Nucleus accumbens (tissue), 56 donors: ENCODE results near the gene CDKL2.
A peak's percentile ranks its signal among the peaks of the same experiment; 100 is the strongest.
"Not testable (repeated sequence)": the region's sequence is repeated elsewhere in the genome, so short reads cannot be mapped to it uniquely, and the experiment has no call there.

ENCODE experiments used
- DNase-seq, 56 donors: peaks; one replicate each; lab custom pipeline; 2025; lab: John Stamatoyannopoulos, UW

Gene CDKL2

DNA sequence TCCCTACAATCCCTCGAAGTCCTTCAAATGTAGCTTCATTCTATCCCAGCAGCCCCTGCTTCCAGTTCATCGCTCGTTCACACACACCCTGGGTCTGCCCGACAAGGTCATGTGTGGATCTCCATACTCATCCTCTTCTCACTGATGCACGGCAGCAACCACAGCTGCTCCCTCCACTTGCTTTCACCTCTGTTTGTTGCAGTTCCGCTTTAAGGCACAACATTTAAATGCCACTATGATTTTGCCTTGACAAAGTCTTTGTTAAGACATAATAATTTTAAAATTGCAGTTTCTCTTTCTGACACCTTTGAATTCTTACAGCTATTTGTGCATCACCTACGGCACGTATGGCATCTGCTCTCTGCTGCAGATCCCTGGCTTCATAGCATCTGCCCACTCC is 72.6 kb downstream of the CDKL2 start:
- no peak for DNase-seq

DNA sequence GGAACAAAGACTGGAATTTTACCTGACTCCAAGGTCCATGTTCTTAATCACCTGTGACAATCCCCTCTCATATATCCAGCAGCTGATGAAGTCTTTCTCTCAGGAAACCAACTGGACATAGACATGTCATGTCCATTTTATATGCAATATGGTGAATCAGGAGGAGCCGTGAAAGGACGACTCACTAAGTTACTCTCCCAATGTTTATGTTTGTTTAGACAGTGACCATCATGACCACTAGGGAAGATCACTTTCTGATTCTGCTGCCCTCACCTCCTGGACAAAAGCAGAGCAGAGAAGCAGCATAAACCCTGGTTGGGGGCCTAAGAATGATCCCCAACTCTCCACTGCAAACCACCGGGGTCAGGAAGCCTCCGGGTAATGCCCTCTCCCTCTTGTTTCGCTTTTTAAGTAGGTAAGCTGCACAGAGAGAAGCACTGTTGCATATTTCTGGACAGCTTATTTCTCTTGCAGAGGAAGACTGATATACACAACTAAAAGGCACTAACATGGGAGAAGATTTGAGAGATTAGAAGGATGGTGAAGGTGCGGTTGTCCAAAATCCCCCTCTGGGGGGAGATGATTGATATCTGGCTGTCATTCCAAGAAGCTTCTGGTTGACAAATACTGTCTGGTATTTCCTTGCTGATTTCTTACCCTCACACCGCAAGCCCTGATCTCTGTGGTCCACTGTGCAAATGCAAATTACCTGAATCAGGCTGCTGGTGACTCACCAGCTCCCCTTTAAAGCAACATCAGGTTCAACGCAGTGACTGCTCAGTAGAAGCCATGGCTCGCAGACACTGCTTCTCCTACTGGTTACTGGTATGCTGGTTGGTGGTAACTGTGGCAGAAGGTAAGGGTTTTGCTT is 74.8 kb downstream of the CDKL2 start, which contains the start of gene ODAPH:
ODAPH (plus strand) TSS at position 773 of the 871 bp plus-strand sequence; CDS start at position 790, 17 bp downstream.
- DNase-seq, result no peak

DNA sequence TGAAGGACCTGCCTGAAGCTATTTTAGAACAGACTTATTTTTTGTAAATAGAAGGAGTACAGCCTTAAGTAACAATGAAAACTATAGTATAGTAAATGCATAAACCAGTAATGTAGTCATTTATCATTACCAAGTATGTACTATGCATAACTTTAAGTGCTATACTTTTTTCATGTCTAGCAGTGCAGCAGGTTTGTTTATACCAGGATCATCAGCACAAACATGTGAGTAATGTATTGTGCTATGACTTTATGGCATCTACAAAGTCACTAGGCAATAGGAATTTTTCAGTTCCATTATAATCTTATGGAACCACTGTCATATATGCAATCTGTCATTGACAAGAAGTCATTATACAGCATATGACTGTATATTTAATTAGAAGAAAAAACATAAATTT is 77.9 kb downstream of the CDKL2 start:
- no peak for DNase-seq

DNA sequence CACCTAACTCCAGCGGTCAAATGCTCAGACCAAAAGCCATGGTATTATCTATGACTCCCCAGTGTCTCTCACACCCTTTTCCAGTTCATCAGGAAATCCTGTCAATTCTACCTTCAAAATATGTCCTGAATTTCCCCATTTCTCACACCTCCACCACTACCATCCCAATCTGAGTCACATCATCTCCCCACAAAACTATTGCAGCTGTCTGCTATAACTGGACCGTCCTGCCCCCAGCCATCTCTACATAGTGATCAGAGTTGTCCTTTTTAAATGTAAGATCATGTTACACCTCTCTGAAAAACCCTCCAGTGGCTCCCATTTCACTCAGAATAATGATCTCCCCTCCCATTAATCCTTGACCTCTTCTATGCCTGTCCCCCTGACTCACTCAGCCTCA is 81.3 kb downstream of the CDKL2 start:
- DNase-seq, result no peak

DNA sequence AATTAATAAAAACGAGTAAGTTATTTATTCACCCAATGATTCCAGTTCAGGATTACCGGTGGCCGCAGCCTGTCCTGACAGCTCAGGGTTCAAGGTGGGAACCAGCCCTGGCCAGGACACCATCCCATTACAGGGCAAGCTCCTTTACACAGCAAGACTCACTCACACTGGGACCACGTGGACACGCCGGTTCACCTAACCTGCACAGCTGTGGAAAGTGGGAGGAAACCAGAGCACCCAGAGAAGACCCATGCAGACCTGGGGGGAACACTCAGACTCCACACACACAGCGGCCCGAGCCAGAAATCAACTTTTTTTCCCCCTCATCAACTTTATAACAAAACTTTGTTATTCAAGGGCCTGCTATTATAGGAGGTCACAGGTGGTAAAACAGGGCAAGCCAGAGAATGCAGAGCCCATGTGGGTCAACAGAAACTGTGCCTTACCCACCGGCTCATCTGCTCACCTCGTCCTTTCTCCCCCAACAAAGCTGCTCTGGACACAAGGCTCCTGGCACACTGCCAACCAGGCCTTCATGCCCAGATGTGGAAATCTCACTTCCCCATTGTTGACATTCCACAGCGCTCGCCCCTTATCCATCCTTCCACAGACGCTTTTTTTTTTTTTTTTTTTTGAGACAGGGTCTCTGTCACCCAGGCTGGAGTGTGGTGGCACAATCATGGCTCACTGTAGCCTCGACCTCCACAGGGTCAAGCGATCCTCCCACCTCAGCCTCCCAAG is 82.5 kb downstream of the CDKL2 start:
- DNase-seq, result peak in 4 of 56 donors; percentile 0 to 10 (median 3)

DNA sequence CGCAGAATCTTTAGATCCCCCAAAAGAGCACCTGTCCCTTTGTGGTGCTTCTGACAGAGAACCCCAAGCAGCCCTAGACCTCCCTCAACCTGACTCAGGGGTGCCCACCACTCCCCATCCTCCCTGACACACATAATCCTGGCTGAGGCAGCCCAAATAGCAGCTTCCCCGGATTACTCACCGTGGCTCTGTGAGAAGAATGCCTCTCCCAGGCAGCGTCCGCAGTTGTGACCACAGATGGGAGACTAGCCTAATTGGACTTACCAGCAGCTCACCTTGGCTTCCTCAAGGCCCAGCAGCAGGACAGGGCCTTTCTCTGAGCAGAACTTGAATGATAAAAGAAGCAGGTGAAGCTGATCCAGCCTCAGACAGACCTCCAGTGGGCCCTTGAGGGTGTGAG is 84.8 kb downstream of the CDKL2 start:
- no peak for DNase-seq

DNA sequence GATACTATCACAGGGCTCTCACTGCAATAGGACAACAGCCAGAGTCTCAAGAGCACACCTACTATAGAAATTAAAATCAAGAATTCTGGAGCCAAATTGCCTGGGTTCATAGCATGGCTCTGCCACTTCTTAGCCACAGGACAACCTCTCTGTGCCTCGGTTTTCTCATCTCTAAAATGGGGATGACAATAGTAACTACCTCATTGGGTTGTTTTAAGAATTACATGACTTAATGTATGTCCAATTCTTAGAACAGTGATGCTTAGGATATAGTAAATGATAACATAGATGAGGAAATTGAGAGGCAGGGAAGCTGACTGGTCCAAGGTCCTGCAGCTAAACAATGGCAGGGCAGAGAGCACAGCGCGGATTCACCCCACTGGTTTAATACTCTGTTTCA is 85.5 kb downstream of the CDKL2 start:
- no peak for DNase-seq

DNA sequence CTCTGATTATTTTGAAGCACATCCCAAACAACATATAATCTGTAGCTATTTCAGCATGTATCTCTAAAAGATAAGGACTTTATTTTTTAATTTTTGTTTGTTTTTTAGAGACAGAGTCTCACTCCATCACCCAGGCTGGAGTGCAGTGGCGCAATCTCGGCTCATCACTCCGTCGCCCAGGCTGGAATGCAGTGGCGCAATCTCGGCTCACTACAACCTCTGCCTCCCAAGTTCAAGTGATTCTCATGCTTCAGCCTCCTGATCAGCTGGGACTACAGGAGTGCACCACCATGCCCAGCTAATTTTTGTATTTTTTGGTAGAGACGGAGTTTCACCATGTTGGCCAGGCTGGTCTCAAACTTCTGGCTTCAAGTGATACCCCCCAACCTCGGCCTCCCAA is 86.1 kb downstream of the CDKL2 start:
- DNase-seq, result not testable (repeated sequence)

DNA sequence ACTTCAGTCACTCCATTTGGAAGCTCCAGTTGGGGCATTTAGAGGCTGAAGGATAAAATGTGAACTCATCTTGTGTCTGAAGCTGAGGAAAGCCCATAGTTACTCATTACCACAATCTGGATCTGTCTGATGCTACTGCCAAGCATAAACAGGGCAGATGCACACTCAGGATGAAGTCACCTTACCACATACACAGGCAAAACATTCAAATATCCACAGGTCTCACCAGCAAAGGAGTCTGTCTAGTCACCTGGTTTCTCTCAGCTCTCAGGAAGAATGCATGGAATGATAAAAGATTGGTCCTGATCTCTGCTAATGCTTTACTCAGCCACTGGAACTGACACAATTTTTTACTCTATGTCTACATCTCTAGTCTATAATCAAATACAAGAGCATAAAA is 87.5 kb downstream of the CDKL2 start:
- no peak for DNase-seq

DNA sequence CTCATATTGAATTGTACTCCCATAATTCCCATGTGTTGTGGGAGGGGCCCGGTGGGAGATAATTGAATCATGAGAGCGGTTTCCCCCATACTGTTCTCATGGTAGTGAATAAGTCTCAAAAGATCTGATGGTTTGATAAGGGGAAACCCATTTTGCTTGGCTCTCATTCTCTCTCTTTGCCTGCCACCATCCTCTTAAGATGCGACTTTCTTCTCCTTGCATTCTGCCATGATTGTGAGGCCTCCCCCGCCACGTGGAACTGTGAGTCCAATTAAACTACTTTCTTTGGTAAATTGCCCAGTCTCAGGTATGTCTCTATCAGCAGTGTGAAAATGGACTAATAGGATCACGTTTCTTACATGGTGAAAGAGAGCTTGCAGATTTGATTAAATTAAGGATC is 93.0 kb downstream of the CDKL2 start:
- not testable (repeated sequence) for DNase-seq

DNA sequence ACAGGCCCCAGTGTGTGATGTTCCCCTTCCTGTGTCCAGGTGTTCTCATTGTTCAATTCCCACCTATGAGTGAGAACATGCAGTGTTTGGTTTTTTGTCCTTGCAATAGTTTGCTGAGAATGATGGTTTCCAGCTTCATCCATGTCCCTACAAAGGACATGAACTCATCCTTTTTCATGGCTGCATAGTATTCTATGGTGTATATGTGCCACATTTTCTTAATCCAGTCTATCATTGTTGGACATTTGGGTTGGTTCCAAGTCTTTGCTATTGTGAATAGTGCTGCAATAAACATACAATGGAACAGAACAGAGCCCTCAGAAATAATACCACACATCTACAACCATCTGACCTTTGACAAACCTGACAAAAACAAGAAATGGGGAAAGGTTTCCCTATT is 96.4 kb downstream of the CDKL2 start:
- not testable (repeated sequence) for DNase-seq

DNA sequence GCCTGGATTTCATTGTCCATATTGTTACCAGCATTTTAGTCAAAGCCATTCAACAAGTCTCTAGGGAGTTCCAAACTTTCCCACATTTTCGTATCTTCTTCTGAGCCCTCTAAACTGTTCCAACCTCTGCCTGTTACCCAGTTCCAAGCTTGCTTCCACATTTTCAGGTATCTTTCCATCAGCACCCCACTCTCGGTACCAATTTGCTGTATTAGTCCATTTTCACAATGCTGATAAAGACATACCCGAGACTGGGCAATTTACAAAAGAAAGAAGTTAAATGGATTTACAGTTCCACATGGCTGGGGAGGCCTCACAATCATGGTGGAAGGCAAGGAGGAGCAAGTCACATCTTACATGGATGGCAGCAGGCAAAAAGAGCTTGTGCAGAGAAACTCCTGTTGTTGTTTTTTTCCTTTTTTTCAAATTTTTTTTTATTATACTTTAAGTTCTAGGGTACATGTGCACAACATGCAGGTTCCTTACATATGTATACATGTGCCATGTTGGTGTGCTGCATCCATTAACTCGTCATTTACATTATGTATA is 96.9 kb downstream of the CDKL2 start:
- not testable (repeated sequence) for DNase-seq

DNA sequence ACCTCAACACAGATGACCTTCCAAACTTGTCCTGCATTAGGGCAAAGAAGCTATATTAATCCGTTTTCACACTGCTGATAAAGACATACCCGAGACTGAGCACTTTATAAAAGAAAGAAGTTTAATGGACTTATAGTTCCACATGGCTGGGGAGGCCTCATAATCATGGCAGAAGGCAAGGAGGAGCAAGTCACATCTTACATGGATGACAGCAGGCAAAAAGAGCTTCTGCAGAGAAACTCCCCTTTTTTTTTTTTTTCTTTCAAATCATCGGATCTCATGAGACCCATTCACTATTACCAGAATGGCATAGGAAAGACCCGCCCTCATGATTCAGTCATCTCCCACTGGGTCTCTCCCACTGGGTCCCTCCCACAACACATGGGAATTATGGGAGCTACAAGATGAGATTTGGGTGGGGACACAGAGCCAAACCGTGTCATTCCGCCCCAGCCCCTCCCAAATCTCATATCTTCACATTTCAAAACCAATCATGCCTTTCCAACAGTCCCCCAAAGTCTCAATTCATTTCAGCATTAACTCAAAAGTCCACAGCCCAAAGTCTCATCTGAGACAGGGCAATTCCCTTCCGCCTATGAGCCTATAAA is 98.7 kb downstream of the CDKL2 start:
- DNase-seq, result not testable (repeated sequence)

DNA sequence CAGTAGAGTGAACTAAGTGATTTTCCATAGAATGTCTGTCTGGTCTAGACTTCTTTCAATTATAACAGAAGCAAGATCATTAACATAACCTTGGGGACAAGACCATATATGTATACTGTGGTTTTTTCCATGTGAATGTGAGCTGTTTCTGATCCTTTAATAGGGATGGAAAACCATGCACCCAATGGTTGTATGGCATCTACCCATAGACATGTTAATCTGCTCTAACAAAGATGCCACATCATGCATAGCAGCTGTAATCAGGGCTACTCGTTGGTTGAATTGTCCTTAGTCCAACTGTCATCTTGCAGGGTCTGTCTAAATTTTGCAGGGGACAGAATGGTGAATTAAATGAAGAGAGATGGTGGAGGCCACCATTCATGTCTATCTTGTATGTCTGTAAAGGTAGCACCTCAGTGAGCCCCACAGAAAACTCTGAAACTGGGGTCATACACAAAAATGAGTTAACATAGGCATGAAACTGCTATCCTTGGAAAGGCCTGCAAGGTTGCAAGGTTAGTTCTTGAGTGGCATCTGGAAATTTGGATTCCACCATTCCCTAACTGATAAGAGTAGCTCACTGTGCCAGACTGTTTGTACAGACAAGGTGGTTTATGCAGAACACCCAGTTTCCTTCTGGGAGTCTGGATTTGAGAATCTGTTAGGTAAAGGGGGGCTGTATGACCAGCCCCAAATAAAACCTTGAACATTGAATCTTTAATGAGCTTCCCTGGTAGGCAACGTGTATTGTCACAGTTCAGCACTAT is 99.6 kb downstream of the CDKL2 start:
- DNase-seq, result no peak
